GM23338 (cell line): ENCODE data around the gene NAPSA. TPM values are rescaled to one million over a fixed set of nuclear protein-coding genes. Genes with fewer than 3 reads are reported as not detected.

Experiments used
- ATAC-seq: fragments of 200-7000 bp; cut with Tn5 transposase; 3 replicates; pipeline ENCODE4 v1.9.1; 2020
- DNase-seq: peaks from one replicate; pipeline ENCODE4 v3.0.0-alpha.2; 2015; ENCODE audit warnings: low spot score
- H2AFZ ChIP-seq: fragments of 200-600 bp; sonication (generic); 2 replicates; pipeline ENCODE4 v1.8.0; 2016; ENCODE audit warnings: antibody characterized with exemption, mild to moderate bottlenecking, moderate library complexity
- H3F3A ChIP-seq: fragments of 200-600 bp; sonication (generic); replicated peaks from 2 replicates; pipeline ENCODE4 v1.8.0; 2017; ENCODE audit warnings: antibody characterized with exemption, mixed run types, low read depth
- H3K27ac ChIP-seq: fragments of 200-600 bp; sonication (generic); 2 replicates; pipeline ENCODE4 v1.6.1; 2016; ENCODE audit warnings: low read depth
- H3K27me3 ChIP-seq: fragments of 200-600 bp; sonication (generic); 2 replicates; pipeline ENCODE4 v1.8.0; 2016; ENCODE audit warnings: mild to moderate bottlenecking, mixed run types, moderate library complexity; ENCODE audit not compliant: insufficient read depth
- H3K36me3 ChIP-seq: fragments of 200-600 bp; sonication (generic); 2 replicates; pipeline ENCODE4 v1.8.0; 2016; ENCODE audit warnings: mild to moderate bottlenecking; ENCODE audit not compliant: insufficient read depth
- H3K4me1 ChIP-seq: fragments of 200-600 bp; sonication (generic); 2 replicates; pipeline ENCODE4 v1.8.0; 2016; ENCODE audit warnings: mild to moderate bottlenecking, moderate library complexity; ENCODE audit not compliant: insufficient read depth
- H3K4me2 ChIP-seq: fragments of 200-600 bp; sonication (generic); 2 replicates; pipeline ENCODE4 v1.7.1; 2017; ENCODE audit warnings: mixed run types
- H3K4me3 ChIP-seq: fragments of 200-600 bp; sonication (generic); 2 replicates; pipeline ENCODE4 v1.6.1; 2016; ENCODE audit warnings: mixed run types
- H3K79me2 ChIP-seq: fragments of 200-600 bp; sonication (generic); replicated peaks from 2 replicates; pipeline ENCODE4 v1.8.0; 2017; ENCODE audit warnings: mild to moderate bottlenecking; ENCODE audit not compliant: insufficient read depth
- H3K9me2 ChIP-seq: fragments of 200-600 bp; sonication (generic); 2 replicates; pipeline ENCODE4 v1.8.0; 2017; ENCODE audit not compliant: insufficient read depth
- H4K20me1 ChIP-seq: fragments of 200-600 bp; sonication (generic); replicated peaks from 2 replicates; pipeline ENCODE4 v1.8.0; 2017; ENCODE audit warnings: mild to moderate bottlenecking; ENCODE audit not compliant: insufficient read depth
- H3K27ac Mint-ChIP-seq: 2 replicates; pipeline ENCODE4 v1.8.0; 2020; ENCODE audit warnings: inconsistent platforms, mild to moderate bottlenecking, moderate library complexity, mixed read lengths
- H3K27me3 Mint-ChIP-seq: 3 replicates; pipeline ENCODE4 v1.8.0; 2022; ENCODE audit warnings: low read depth, mild to moderate bottlenecking, moderate library complexity, mixed read lengths, inconsistent platforms; ENCODE audit not compliant: insufficient read depth, poor library complexity
- H3K36me3 Mint-ChIP-seq: 3 replicates; pipeline ENCODE4 v1.8.0; 2021; ENCODE audit warnings: low read depth, mild to moderate bottlenecking, inconsistent platforms, moderate library complexity, mixed read lengths
- H3K4me1 Mint-ChIP-seq: 3 replicates; pipeline ENCODE4 v1.8.0; 2020; ENCODE audit warnings: mild to moderate bottlenecking, inconsistent platforms, mixed read lengths
- H3K4me3 Mint-ChIP-seq: 3 replicates; pipeline ENCODE4 v1.8.0; 2021; ENCODE audit warnings: moderate library complexity, mild to moderate bottlenecking, inconsistent platforms, mixed read lengths
- H3K9me3 Mint-ChIP-seq: 3 replicates; pipeline ENCODE4 v1.8.0; 2020; ENCODE audit warnings: moderate library complexity, mild to moderate bottlenecking, inconsistent platforms, mixed read lengths
- EZH2 ChIP-seq: fragments of 200-600 bp; sonication (generic); IDR thresholded peaks from one replicate; pipeline ENCODE4 v1.8.0; 2017; ENCODE audit warnings: antibody characterized with exemption, mild to moderate bottlenecking, low read depth; ENCODE audit not compliant: unreplicated experiment
- EZH2phosphoT487 ChIP-seq: fragments of 200-600 bp; sonication (generic); IDR thresholded peaks from one replicate; pipeline ENCODE4 v1.8.1; 2018; ENCODE audit warnings: antibody characterized with exemption; ENCODE audit not compliant: unreplicated experiment
- JUNB ChIP-seq: IDR thresholded peaks from one replicate; pipeline ENCODE4 v1.6.1; 2016; ENCODE audit warnings: antibody characterized with exemption; ENCODE audit not compliant: unreplicated experiment
- POLR2AphosphoS5 ChIP-seq: IDR thresholded peaks from 2 replicates; pipeline ENCODE4 v1.6.1; 2016; ENCODE audit warnings: antibody characterized with exemption, low read depth
- REST ChIP-seq: IDR thresholded peaks from one replicate; pipeline ENCODE4 v1.6.1; 2018; ENCODE audit warnings: antibody characterized with exemption; ENCODE audit not compliant: unreplicated experiment
- STAT1 ChIP-seq: IDR thresholded peaks from one replicate; pipeline ENCODE4 v1.6.1; 2016; ENCODE audit warnings: antibody characterized with exemption; ENCODE audit not compliant: unreplicated experiment
- ZNF114 ChIP-seq: fragments of 250-450 bp; sonication (Bioruptor Pico); IDR thresholded peaks from 2 replicates; pipeline ENCODE4 v1.5.0; 2020; ENCODE audit warnings: mild to moderate bottlenecking, moderate library complexity
- polyA plus RNA-seq: library from polyadenylated mRNA; unstranded; fragments of >200 nt; fragmentation: Nextera tagmentation; extraction: Ambion mirVana; gene quantifications from 2 replicates; pipeline ENCODE4 v1.2.1, GENCODE V29; 2016
- total RNA-seq: library from RNA; depleted of rRNA; stranded (reverse); fragments of >200 nt; shearing (Covaris generic); gene quantifications from 2 replicates; pipeline ENCODE4 v1.2.3, GENCODE V29; 2014
- TF ChIP-seq, protein P1 (sequence below): fragments of 250-450 bp; sonication (Bioruptor Pico); IDR thresholded peaks from 2 replicates; pipeline ENCODE4 v1.5.0; 2020; ENCODE audit warnings: mild to moderate bottlenecking, moderate library complexity
- TF ChIP-seq, protein P2 (sequence below): IDR thresholded peaks from 2 replicates; pipeline ENCODE4 v1.6.1; 2016; ENCODE audit warnings: antibody characterized with exemption

Gene NAPSA
- total and polyA plus RNA-seq, 2 experiments from 2014 or later: 0.14 to 0.99 TPM

DNA sequence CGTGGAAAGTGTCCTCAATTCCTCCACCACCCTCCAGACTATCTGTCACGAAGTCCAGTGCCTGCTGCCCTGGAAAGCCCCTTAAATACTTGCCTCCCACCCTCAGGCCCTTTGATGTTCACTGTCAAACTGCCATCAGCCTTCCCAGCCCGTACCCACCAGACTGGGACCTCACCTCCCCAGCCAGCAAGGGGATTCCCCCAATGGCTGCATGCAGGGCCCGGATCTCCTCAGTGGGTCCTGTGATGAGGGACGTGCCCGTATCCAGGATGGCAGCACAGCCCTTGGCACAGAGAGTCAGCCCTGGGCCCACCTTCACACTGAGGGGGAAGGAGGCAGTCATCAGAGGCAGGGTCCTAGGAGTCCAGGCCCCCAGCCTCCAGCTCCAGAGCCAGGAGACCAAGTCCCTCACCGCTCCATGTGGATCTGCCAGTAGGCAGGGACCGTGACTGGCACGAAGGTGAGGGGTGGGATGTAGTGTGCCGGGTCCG lies 6.1 kb downstream of the NAPSA start (continued):
- no peak for TF ChIP-seq REST

- H3K4me1 Mint-ChIP-seq: no peaks in the 10 kb centered on the region
- Histone ChIP-seq H3K27ac (no peak overlapping the region), H3K27me3 (no peaks in the 10 kb centered on the region), H3K4me3 (no peak overlapping the region), H3K9me2 (0 out of 2 replicates have a peak, but pooled peaks cover 3% of the 10 kb centered on the region), H3K36me3 (no peaks in the 10 kb centered on the region), H3F3A (no peaks in the 10 kb centered on the region), H3K4me1 (no peaks in the 10 kb centered on the region; the same call in 1 of the 2 replicates), H4K20me1 (no peaks in the 10 kb centered on the region), H3K79me2 (no peaks in the 10 kb centered on the region), H3K4me2 (no peak overlapping the region), H2AFZ (no peak overlapping the region)
- no peak overlapping the region for H3K4me3 Mint-ChIP-seq
- H3K27me3 Mint-ChIP-seq: peaks cover 7% of the 10 kb centered on the region
- ATAC-seq (no peak), DNase-seq (no peak)
- peaks cover 95% of the 10 kb centered on the region for H3K9me3 Mint-ChIP-seq
- H3K27ac Mint-ChIP-seq: no peak overlapping the region
- peaks cover 42% of the 10 kb centered on the region for H3K36me3 Mint-ChIP-seq
- TF ChIP-seq STAT1 (no peak), JUNB (no peak), ZNF114 (no peak), POLR2AphosphoS5 (no peak), EZH2phosphoT487 (no peak), EZH2 (no peak), REST (no peak)
- TF ChIP-seq, protein P1, sequence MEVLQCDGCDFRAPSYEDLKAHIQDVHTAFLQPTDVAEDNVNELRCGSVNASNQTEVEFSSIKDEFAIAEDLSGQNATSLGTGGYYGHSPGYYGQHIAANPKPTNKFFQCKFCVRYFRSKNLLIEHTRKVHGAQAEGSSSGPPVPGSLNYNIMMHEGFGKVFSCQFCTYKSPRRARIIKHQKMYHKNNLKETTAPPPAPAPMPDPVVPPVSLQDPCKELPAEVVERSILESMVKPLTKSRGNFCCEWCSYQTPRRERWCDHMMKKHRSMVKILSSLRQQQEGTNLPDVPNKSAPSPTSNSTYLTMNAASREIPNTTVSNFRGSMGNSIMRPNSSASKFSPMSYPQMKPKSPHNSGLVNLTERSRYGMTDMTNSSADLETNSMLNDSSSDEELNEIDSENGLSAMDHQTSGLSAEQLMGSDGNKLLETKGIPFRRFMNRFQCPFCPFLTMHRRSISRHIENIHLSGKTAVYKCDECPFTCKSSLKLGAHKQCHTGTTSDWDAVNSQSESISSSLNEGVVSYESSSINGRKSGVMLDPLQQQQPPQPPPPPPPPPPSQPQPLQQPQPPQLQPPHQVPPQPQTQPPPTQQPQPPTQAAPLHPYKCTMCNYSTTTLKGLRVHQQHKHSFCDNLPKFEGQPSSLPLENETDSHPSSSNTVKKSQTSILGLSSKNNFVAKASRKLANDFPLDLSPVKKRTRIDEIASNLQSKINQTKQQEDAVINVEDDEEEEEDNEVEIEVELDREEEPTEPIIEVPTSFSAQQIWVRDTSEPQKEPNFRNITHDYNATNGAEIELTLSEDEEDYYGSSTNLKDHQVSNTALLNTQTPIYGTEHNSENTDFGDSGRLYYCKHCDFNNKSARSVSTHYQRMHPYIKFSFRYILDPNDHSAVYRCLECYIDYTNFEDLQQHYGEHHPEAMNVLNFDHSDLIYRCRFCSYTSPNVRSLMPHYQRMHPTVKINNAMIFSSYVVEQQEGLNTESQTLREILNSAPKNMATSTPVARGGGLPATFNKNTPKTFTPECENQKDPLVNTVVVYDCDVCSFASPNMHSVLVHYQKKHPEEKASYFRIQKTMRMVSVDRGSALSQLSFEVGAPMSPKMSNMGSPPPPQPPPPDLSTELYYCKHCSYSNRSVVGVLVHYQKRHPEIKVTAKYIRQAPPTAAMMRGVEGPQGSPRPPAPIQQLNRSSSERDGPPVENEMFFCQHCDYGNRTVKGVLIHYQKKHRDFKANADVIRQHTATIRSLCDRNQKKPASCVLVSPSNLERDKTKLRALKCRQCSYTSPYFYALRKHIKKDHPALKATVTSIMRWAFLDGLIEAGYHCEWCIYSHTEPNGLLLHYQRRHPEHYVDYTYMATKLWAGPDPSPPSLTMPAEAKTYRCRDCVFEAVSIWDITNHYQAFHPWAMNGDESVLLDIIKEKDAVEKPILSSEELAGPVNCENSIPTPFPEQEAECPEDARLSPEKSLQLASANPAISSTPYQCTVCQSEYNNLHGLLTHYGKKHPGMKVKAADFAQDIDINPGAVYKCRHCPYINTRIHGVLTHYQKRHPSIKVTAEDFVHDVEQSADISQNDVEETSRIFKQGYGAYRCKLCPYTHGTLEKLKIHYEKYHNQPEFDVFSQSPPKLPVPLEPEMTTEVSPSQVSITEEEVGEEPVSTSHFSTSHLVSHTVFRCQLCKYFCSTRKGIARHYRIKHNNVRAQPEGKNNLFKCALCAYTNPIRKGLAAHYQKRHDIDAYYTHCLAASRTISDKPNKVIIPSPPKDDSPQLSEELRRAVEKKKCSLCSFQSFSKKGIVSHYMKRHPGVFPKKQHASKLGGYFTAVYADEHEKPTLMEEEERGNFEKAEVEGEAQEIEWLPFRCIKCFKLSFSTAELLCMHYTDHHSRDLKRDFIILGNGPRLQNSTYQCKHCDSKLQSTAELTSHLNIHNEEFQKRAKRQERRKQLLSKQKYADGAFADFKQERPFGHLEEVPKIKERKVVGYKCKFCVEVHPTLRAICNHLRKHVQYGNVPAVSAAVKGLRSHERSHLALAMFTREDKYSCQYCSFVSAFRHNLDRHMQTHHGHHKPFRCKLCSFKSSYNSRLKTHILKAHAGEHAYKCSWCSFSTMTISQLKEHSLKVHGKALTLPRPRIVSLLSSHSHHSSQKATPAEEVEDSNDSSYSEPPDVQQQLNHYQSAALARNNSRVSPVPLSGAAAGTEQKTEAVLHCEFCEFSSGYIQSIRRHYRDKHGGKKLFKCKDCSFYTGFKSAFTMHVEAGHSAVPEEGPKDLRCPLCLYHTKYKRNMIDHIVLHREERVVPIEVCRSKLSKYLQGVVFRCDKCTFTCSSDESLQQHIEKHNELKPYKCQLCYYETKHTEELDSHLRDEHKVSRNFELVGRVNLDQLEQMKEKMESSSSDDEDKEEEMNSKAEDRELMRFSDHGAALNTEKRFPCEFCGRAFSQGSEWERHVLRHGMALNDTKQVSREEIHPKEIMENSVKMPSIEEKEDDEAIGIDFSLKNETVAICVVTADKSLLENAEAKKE (CRISPR knock-in tag): no peak
- TF ChIP-seq, protein P2, sequence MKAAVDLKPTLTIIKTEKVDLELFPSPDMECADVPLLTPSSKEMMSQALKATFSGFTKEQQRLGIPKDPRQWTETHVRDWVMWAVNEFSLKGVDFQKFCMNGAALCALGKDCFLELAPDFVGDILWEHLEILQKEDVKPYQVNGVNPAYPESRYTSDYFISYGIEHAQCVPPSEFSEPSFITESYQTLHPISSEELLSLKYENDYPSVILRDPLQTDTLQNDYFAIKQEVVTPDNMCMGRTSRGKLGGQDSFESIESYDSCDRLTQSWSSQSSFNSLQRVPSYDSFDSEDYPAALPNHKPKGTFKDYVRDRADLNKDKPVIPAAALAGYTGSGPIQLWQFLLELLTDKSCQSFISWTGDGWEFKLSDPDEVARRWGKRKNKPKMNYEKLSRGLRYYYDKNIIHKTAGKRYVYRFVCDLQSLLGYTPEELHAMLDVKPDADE: no peak
These were observed 6.7 kb downstream of the NAPSA start for GRCh38 chr19:50358483-50359327.
